ENCODE results near the gene DAAM2. TPM values are rescaled to one million over a fixed set of nuclear protein-coding genes. Genes with fewer than 3 reads are reported as not detected.

The DAAM2 gene
- total RNA-seq, 2 experiments from 2014 or later = not detected

DNA sequence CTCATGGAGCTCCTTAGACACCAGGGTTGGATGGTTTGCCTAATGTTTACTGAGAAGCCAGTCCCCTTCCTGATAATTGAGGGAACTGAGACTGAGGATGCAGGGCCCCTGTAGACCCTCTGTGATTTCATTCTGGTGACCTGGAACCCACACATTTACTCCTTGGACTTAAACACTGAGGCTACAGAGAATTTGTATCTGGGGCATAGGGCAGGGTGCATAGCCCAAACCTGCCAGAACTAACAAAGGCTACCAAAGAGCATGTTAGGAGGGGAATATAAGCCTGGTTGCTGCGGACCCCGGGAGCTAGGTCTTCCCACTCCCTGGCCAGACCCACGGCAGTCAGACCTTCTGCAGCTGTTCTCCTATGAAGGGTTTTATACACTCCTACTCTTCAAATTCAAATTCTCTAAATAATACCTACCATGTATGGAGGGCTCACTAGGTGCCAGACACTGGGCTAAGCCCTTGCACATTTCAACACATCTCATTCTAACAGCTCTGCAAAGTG lies 19.7 kb downstream of the DAAM2 start:
- no peak overlapping the region for H3K27ac Mint-ChIP-seq
- H3K9me3 Mint-ChIP-seq (ENCODE audit: insufficient read depth) = no peaks in the 10 kb centered on the region
- H3K36me3 Mint-ChIP-seq (ENCODE audit: low read depth) = no peaks in the 10 kb centered on the region
- DNase-seq (no peak), ATAC-seq (no peak)
- H3K27me3 Mint-ChIP-seq (ENCODE audit: low read depth) = peaks cover 5% of the 10 kb centered on the region
- ChIA-PET POLR2A (no interaction called here), CTCF (no interaction called here)
- H3K4me3 Mint-ChIP-seq = no peak overlapping the region
- no peaks in the 10 kb centered on the region for H3K4me1 Mint-ChIP-seq (ENCODE audit: low read depth)

DNA sequence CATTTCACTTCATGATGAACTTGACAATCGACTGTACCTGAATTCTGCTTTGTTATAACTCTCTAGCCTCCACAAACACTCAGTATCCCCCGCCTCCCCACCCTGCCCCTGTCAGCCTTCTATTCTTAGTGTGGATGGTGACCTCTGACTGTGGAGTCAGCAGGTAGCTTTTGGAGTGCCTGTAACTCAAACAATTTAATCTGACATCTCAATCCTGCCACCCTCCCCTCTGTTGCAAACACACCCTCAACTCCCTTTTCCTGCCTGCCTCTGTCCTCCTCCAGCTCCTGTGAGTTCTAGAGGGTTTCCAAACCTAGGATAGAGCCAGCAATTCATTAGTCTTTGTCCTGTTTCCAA lies 20.3 kb downstream of the DAAM2 start:
- CTCF ChIA-PET = no interaction called here
- H3K27me3 Mint-ChIP-seq (ENCODE audit: low read depth) = peaks cover 5% of the 10 kb centered on the region

DNA sequence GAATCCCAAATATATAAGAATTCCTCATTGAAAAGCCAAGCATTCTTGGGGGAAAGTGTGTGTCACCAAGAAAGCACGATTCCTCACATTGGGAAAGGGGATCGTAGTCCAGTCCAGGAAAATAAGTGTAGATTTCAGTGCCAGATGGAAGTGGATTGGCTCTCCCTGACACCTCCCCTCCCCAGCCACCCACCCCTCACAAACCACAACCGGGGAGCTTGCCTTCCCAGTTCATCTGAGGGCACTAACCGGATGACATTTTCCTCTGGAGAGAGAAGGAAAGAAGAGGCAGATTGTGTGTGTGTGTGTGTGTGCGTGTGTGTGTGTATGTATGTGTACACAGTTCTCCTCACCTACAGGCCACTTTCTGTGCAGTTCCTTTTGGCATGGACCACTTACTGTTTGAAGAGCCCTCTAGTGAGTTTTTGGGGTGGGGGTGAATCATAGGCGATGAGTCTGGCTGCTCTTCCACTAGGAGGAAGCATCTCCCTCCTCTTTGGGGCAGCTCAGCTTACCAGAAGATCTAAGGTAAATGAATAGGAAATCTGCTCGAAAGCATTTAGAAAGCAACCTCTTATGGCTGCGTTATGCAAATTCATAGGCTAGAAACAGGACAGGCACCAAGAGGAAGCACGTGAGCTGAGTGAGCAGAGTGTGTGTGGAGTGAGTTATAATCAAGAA lies 20.8 kb downstream of the DAAM2 start:
- Mint-ChIP-seq H3K4me1 (ENCODE audit: low read depth) (no peaks in the 10 kb centered on the region), H3K27me3 (ENCODE audit: low read depth) (peaks cover 5% of the 10 kb centered on the region), H3K27ac (no peak overlapping the region), H3K9me3 (ENCODE audit: insufficient read depth) (no peaks in the 10 kb centered on the region), H3K4me3 (no peak overlapping the region), H3K36me3 (ENCODE audit: low read depth) (no peaks in the 10 kb centered on the region)
- ATAC-seq (no peak), DNase-seq (no peak)
- ChIA-PET POLR2A (no interaction called here), CTCF (no interaction called here)

More for the DNA sequence above, 20.3 kb downstream of the DAAM2 start:
- no peaks in the 10 kb centered on the region for H3K9me3 Mint-ChIP-seq (ENCODE audit: insufficient read depth)
- ATAC-seq (no peak), DNase-seq (no peak)
- no peaks in the 10 kb centered on the region for H3K36me3 Mint-ChIP-seq (ENCODE audit: low read depth)
- POLR2A ChIA-PET = no interaction called here
- H3K4me3 Mint-ChIP-seq = no peak overlapping the region
- no peaks in the 10 kb centered on the region for H3K4me1 Mint-ChIP-seq (ENCODE audit: low read depth)
- H3K27ac Mint-ChIP-seq = no peak overlapping the region

DNA sequence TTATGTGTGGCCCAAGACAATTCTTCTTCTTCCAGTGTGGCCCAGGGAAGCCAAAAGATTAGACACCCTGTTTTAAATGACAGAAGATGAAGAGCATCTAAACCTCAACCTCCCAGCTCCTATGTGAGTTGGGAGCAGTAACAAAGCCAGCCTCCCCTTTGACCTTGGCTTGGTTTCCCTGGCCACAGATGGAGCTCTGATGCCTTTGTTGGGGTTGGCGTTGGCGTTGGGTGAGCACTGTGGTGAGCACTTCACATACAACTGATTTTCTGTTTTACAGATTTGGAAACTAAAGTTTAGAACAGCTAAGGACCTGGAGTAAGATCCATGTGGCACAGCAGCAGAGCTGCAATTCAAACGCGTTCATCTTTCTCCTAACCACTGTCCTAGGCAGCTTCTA lies 22.1 kb downstream of the DAAM2 start:
- POLR2A ChIA-PET = no interaction called here
- Mint-ChIP-seq H3K4me3 (no peak overlapping the region), H3K36me3 (ENCODE audit: low read depth) (no peaks in the 10 kb centered on the region), H3K27ac (no peak overlapping the region), H3K4me1 (ENCODE audit: low read depth) (no peaks in the 10 kb centered on the region), H3K9me3 (ENCODE audit: insufficient read depth) (no peaks in the 10 kb centered on the region), H3K27me3 (ENCODE audit: low read depth) (peaks cover 5% of the 10 kb centered on the region)
- ATAC-seq = no peak
- CTCF ChIA-PET = no interaction called here
- DNase-seq = no peak

DNA sequence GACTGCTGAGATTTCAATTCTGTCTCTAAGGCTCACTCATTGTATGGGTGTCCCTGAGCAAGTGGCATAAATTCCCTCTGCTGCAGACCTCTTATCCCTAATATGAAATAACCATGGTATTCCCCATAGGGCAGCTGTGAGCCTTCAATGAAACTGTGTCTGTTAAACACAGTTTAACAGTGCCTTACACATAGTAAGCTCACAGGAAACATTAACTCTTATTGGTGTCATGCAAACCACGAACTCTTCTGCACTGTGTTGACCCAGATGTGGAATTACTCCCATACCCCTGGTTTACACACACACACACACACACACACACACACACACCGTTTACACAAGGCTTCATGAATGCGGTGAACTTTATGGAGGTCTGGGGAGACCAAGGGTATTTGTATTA lies 23.2 kb downstream of the DAAM2 start:
- Mint-ChIP-seq H3K27me3 (ENCODE audit: low read depth) (peaks cover 5% of the 10 kb centered on the region), H3K27ac (no peak overlapping the region), H3K4me1 (ENCODE audit: low read depth) (no peaks in the 10 kb centered on the region), H3K9me3 (ENCODE audit: insufficient read depth) (no peaks in the 10 kb centered on the region), H3K36me3 (ENCODE audit: low read depth) (no peaks in the 10 kb centered on the region), H3K4me3 (no peak overlapping the region)
- ChIA-PET CTCF (interaction anchor here (0.6 kb wide), 1 partner anchor 820 kb away, joined by 3 read pairs; no protein-coding TSS in a partner anchor), POLR2A (no interaction called here)
- ATAC-seq (no peak), DNase-seq (no peak)

DNA sequence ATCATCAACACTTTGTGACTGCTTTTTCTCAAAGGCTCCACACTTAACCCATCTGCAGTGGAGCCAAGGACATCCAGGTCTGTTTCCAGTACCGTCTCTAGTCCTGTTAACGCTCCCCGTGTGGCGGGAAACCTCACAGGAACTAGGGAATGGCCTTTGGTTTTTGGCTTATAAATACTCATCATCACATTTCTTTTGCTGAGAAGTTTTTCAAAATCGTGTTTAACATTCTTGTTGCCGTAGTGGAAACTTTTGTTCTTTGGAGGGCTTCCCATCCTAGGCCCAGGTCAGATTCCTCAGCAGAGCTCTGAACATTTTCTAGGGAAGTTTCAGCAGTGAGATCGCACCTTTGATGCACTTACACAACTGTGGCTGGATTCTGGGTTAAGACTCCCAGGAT lies 24.6 kb downstream of the DAAM2 start:
- no peak for DNase-seq
- Mint-ChIP-seq H3K4me1 (ENCODE audit: low read depth) (no peaks in the 10 kb centered on the region), H3K9me3 (ENCODE audit: insufficient read depth) (no peaks in the 10 kb centered on the region), H3K27ac (no peak overlapping the region), H3K36me3 (ENCODE audit: low read depth) (no peaks in the 10 kb centered on the region), H3K27me3 (ENCODE audit: low read depth) (peaks cover 5% of the 10 kb centered on the region), H3K4me3 (no peak overlapping the region)
- POLR2A ChIA-PET = no interaction called here
- CTCF ChIA-PET = no interaction called here
- ATAC-seq = no peak

DNA sequence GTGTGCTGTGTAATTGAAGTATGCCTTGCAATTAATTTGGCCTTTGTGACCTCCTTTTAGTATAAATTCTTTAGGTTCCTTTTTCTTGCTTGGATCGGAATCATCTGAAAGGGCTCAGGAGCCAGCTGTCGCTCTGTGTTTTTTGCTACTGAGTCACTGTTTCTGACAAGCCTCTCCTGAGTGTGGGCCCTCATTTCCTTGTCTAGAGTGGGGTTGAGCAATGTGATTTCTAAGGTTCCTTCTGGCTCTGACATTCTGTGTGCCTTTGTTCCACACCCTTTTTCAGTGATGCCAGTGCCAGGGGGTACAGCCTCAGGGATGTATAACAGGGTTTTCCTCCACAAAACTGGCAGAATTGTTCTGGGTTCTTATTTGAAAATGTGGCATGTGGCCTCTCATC lies 26.5 kb downstream of the DAAM2 start:
- no peaks in the 10 kb centered on the region for H3K36me3 Mint-ChIP-seq (ENCODE audit: low read depth)
- H3K4me3 Mint-ChIP-seq = no peak overlapping the region
- ATAC-seq (no peak), DNase-seq (no peak)
- H3K27me3 Mint-ChIP-seq (ENCODE audit: low read depth) = peaks cover 2% of the 10 kb centered on the region
- POLR2A ChIA-PET = no interaction called here
- CTCF ChIA-PET = no interaction called here
- H3K27ac Mint-ChIP-seq = no peak overlapping the region
- H3K4me1 Mint-ChIP-seq (ENCODE audit: low read depth) = no peaks in the 10 kb centered on the region
- no peaks in the 10 kb centered on the region for H3K9me3 Mint-ChIP-seq (ENCODE audit: insufficient read depth)

DNA sequence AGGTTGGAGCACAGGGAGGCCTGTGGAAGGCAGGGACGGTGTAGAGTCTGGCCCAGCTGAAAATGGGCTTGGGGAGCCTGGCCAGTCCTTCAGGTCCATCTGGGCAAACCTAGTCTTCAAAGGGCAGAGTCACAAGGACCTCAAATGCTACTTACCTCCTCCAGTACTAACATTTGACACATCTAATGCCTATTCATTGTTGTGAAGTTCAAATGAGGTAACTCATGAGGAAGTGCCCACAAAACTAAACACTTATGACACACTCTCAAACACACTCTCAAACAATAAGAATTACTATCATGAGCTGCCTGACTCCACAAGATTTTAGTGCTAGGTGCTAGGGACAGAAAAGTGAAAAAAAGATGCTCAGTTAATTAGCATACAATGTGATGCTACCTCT lies 27.1 kb downstream of the DAAM2 start:
- no peaks in the 10 kb centered on the region for H3K4me1 Mint-ChIP-seq (ENCODE audit: low read depth)
- no peak overlapping the region for H3K4me3 Mint-ChIP-seq
- ATAC-seq (no peak), DNase-seq (no peak)
- H3K27ac Mint-ChIP-seq = no peak overlapping the region
- no peaks in the 10 kb centered on the region for H3K9me3 Mint-ChIP-seq (ENCODE audit: insufficient read depth)
- H3K27me3 Mint-ChIP-seq (ENCODE audit: low read depth) = peaks cover 2% of the 10 kb centered on the region
- CTCF ChIA-PET = no interaction called here
- no peaks in the 10 kb centered on the region for H3K36me3 Mint-ChIP-seq (ENCODE audit: low read depth)
- POLR2A ChIA-PET = no interaction called here

DNA sequence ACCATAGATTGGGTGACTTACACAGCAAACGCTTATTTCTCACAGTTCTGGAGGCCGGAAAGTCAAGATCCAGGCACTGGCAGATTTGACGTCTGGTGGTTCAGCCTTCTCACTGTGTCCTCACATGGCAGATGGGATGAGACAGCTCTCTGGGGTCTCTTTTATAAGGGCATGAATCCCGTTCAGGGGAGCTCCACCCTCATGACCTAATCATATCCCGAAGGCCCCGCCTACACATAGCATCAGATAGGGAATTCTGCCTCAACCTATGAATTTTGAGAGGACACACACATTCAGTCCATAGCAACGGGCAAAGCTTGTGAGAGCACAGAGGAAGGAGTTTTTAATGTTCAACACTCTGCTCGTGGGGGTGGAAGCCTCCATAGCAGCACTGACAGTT lies 27.5 kb downstream of the DAAM2 start:
- Mint-ChIP-seq H3K36me3 (ENCODE audit: low read depth) (no peaks in the 10 kb centered on the region), H3K4me1 (ENCODE audit: low read depth) (no peaks in the 10 kb centered on the region), H3K27ac (no peak overlapping the region), H3K27me3 (ENCODE audit: low read depth) (peaks cover 2% of the 10 kb centered on the region), H3K9me3 (ENCODE audit: insufficient read depth) (no peaks in the 10 kb centered on the region), H3K4me3 (no peak overlapping the region)
- DNase-seq (no peak), ATAC-seq (no peak)
- ChIA-PET CTCF (no interaction called here), POLR2A (no interaction called here)

DNA sequence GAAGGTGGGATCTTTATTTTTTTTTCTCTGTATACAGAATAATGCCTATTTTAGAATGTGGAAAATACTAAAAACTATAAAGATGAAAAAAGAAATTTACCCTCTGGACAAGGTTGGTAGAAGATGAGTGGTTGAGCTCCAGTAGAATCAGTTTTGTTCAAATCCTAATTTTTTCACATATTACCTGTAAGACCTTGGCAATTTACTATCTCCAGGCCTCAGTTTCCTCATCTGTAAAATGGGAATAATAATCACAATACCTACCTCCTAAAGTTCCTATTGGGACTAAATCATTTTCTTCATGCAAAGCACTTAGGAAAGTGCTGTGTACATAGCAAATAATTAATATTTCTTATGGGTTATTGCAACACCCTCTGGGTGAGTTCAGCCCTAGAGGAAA lies 28.4 kb downstream of the DAAM2 start:
- ChIA-PET CTCF (no interaction called here), POLR2A (interaction anchor here (0.9 kb wide), 1 partner anchor 14 kb away, joined by 3 read pairs; no protein-coding TSS in a partner anchor)
- peaks cover 2% of the 10 kb centered on the region for H3K27me3 Mint-ChIP-seq (ENCODE audit: low read depth)
- DNase-seq = no peak
- no peak overlapping the region for H3K4me3 Mint-ChIP-seq
- H3K4me1 Mint-ChIP-seq (ENCODE audit: low read depth) = no peaks in the 10 kb centered on the region
- no peaks in the 10 kb centered on the region for H3K36me3 Mint-ChIP-seq (ENCODE audit: low read depth)
- no peak overlapping the region for H3K27ac Mint-ChIP-seq
- ATAC-seq = no peak
- no peaks in the 10 kb centered on the region for H3K9me3 Mint-ChIP-seq (ENCODE audit: insufficient read depth)

DNA sequence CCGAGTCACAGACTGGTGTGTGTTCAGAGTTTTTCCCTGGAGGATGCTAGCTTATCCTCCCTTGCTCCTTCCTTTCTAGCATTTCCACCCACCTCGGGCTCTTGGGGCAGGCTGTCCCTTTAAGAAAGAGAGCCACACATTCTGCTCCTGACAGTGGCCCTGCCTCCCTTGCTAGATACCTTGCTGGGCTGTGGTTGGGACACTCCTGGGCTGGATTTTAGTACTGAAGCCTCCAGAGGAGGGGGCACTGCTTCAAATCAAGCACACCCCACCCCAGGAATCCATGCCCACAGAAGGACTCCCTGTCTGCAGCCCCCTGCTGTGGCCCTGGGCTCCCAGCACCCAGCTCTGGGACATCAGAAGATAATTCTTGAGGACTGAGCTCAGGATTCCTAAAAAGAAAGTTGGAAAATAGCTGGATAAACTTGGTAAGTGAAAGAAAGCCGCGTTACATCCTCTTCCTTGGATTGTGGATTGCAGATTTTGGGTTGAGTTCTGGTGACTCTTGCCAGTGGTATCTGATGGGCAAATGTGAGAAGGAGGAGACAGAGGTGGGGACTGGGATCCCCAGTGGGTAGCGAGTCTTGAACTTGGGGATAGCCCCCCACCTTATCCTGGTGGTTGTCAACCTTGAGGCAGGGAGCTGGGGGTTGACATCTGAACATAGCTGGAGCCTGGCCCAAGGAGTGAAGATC lies 29.0 kb downstream of the DAAM2 start:
- H3K9me3 Mint-ChIP-seq (ENCODE audit: insufficient read depth) = no peaks in the 10 kb centered on the region
- ATAC-seq = no peak
- no peaks in the 10 kb centered on the region for H3K4me1 Mint-ChIP-seq (ENCODE audit: low read depth)
- ChIA-PET POLR2A (interaction anchor here (0.9 kb wide), 1 partner anchor 14 kb away, joined by 3 read pairs; no protein-coding TSS in a partner anchor), CTCF (no interaction called here)
- H3K36me3 Mint-ChIP-seq (ENCODE audit: low read depth) = no peaks in the 10 kb centered on the region
- no peak for DNase-seq
- no peak overlapping the region for H3K4me3 Mint-ChIP-seq
- H3K27ac Mint-ChIP-seq = no peak overlapping the region
- H3K27me3 Mint-ChIP-seq (ENCODE audit: low read depth) = no peaks in the 10 kb centered on the region

DNA sequence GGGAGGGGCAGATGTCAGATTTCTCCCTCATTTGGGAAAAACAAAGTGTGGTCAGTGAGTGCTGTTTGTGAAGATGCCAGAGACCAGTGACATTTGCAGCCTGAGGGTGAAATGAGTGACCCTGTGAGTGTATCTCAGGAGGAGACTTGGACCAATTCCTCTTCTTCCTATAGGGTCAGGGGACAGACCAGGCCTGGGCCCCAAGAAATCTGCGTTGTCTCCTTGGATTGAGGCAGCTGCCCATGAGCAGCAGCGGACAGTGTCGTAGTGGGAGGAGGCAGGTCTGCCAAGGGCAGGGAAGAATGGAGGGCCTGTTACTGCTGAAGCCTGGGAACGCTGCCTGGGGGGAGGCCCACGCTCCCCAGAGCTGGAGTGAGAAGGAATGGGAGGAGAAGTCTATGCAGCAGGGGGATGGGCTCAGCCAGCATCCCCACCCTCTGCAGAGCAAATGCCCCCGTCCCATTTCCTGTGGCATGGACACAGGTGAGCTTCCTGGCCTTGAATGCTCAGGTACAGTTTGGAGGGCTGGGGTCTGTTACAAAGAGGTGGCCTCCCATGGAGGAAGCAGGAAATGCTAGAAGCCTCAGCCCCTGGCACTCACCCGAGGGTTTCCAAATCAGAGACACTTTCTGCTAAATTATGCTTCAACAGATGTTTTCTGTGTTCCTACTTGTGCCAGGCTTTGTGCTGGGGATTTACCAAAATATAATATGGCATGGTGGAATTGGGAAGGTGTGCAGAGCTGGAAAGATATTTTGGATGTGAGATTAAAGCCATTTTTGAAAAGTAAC lies 29.8 kb downstream of the DAAM2 start:
- H3K9me3 Mint-ChIP-seq (ENCODE audit: insufficient read depth) = no peaks in the 10 kb centered on the region
- DNase-seq (no peak), ATAC-seq (no peak)
- ChIA-PET CTCF (no interaction called here), POLR2A (no interaction called here)
- no peak overlapping the region for H3K27ac Mint-ChIP-seq
- no peak overlapping the region for H3K4me3 Mint-ChIP-seq
- H3K27me3 Mint-ChIP-seq (ENCODE audit: low read depth) = no peaks in the 10 kb centered on the region
- H3K36me3 Mint-ChIP-seq (ENCODE audit: low read depth) = no peaks in the 10 kb centered on the region
- H3K4me1 Mint-ChIP-seq (ENCODE audit: low read depth) = no peaks in the 10 kb centered on the region

Measured in activated CD8-positive, alpha-beta T cell treated with anti-CD3 and anti-CD28 coated beads, Interleukin-2, amount 10 ng/mL, durations not matched to agents 7 days and 5 days (primary cell).